Cardiac muscle cell (in vitro differentiated cells and primary cell): ENCODE measurements around the gene ANKRD42. TPM values are rescaled to one million over a fixed set of nuclear protein-coding genes. Genes with fewer than 3 reads are reported as not detected.

Experiments
- DNase-seq, 2 donors: peaks; one replicate each; pipeline versions ENCODE4 v3.0.0 to v3.0.0-alpha.2; 2010 to 2017; ENCODE audit warnings: low read depth in 1 of 2, low spot score in 1 of 2
- H3K27ac ChIP-seq: fragments of 200-600 bp; sonication (generic); 2 replicates; pipeline ENCODE4 v1.5.1; 2016
- H3K27me3 ChIP-seq: fragments of 200-600 bp; sonication (generic); 2 replicates; pipeline ENCODE4 v1.6.0; 2016; ENCODE audit warnings: control low read depth
- H3K36me3 ChIP-seq: fragments of 200-600 bp; sonication (generic); 2 replicates; pipeline ENCODE4 v1.5.1; 2016; ENCODE audit warnings: control low read depth
- H3K4me1 ChIP-seq: fragments of 200-600 bp; sonication (generic); 2 replicates; pipeline ENCODE4 v1.8.1; 2017; ENCODE audit warnings: low read depth, mild to moderate bottlenecking, mixed run types
- H3K4me3 ChIP-seq: fragments of 200-600 bp; sonication (generic); 2 replicates; pipeline ENCODE4 v1.5.1; 2016; ENCODE audit warnings: mild to moderate bottlenecking
- H3K9me3 ChIP-seq: fragments of 200-600 bp; sonication (generic); 2 replicates; pipeline ENCODE4 v1.5.1; 2017; ENCODE audit warnings: low read depth, mild to moderate bottlenecking, control low read depth
- CTCF ChIP-seq: IDR thresholded peaks from 2 replicates; pipeline ENCODE4 v1.5.1; 2012; ENCODE audit warnings: low read depth, mild to moderate bottlenecking, low read length
- polyA plus RNA-seq: library from polyadenylated mRNA; unstranded; fragments of >200 nt; fragmentation: Nextera tagmentation; extraction: Ambion mirVana; gene quantifications from 2 replicates; pipeline ENCODE4 v1.2.1, GENCODE V29; 2016
- total RNA-seq: library from RNA; depleted of rRNA; stranded (reverse); fragments of >200 nt; gene quantifications from 2 replicates; pipeline ENCODE4 v1.2.3, GENCODE V29; 2016

Gene ANKRD42
- total and polyA plus RNA-seq, 2 experiments from 2014 or later: 6.8 to 8.6 TPM

GRCh38 chr11:83272627-83273026, 79.1 kb downstream of the ANKRD42 start:
- peak in 1 of 2 donors; percentile 34 for DNase-seq
- H3K4me1 ChIP-seq: no peaks in the 10 kb centered on the region
- H3K9me3 ChIP-seq: no peaks in the 10 kb centered on the region
- no peak overlapping the region for H3K27ac ChIP-seq
- no peak overlapping the region for H3K4me3 ChIP-seq
- H3K36me3 ChIP-seq: peaks cover 43% of the 10 kb centered on the region
- no peak for TF ChIP-seq CTCF
- no peaks in the 10 kb centered on the region for H3K27me3 ChIP-seq

DNA sequence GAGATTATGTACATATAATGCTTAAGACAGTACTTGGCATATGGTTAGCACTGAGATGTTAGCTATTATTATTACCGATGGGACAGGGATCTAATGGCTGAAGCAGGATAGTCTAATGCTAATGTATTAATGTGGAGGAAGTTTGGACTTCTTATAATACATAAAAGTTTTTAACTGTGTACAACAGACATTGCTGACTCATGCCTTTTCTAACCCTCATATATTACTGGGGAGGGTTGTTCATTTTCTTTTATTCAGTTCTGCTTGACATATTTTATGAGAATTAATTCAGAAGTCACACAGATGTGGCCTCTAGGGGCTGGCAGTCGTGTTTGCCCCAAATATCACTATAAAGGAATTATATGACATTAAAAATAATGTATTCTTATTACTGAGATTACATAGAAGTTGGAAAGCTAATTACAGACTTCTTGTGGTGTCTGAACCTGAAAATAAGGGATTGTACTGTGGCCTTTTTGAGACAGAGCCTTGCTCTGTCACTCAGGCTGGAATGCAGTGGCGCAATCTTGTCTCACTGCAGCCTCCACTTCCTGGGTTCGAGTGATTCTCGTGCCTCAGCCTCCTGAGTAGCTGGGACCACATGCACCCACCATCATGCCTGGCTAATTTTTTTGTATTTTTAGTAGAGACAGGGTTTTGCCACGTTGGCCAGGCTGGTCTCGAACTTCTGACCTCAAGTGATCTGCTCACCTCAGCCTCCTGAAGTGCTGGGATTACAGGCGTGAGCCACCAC, 82.6 kb downstream of the ANKRD42 start:
- Histone ChIP-seq H3K9me3 (no peaks in the 10 kb centered on the region), H3K27me3 (no peaks in the 10 kb centered on the region), H3K27ac (no peak overlapping the region), H3K36me3 (peaks cover 54% of the 10 kb centered on the region), H3K4me3 (no peak overlapping the region), H3K4me1 (no peaks in the 10 kb centered on the region)
- no peak for DNase-seq
- no peak for TF ChIP-seq CTCF

DNA sequence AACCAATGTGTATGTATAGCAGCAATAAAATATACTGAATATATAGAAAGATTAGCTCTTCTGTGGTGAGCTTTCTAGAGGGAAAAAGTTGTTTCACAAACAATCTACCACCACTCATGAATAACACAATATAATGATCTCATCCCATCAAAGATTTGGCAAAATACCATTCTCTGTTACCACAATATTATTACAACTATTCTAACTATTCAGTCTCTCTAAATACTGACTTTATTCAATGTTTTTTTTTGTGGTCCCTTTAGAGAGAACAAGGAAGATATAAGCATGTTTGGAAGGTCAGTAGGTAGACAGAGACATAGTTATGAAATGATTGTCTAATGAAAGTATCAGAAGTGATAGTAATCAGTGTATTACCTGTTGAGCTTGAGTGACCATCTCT, 84.8 kb downstream of the ANKRD42 start:
- Histone ChIP-seq H3K27ac (no peak overlapping the region), H3K27me3 (no peaks in the 10 kb centered on the region), H3K4me3 (no peak overlapping the region), H3K36me3 (peaks cover 39% of the 10 kb centered on the region), H3K9me3 (no peaks in the 10 kb centered on the region), H3K4me1 (no peaks in the 10 kb centered on the region)
- peak in 1 of 2 donors; percentile 10 for DNase-seq
- no peak for TF ChIP-seq CTCF

DNA sequence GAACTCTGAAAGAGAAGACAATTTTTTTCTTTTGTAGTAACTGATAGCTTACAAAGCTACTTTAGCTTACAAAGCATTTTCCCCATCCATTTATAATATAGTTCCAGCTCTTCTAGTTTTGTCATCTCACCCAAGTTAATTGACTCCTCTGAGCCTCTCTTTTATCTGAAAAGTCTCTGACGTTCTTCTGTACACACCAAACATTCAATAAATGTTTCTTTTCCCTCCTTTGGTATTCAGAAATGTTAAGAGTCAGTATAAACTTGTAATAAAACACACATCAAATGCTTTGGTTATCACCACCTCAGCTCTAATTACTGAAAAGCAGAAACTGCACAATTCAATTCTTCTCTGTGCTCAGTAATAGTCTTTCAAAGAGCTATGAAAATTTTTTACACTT, 86.7 kb downstream of the ANKRD42 start:
- no peak for TF ChIP-seq CTCF
- Histone ChIP-seq H3K27me3 (no peaks in the 10 kb centered on the region), H3K36me3 (peaks cover 21% of the 10 kb centered on the region), H3K27ac (no peak overlapping the region), H3K4me3 (no peak overlapping the region), H3K9me3 (no peaks in the 10 kb centered on the region), H3K4me1 (peaks cover 11% of the 10 kb centered on the region)
- peak in 1 of 2 donors; percentile 13 for DNase-seq

DNA sequence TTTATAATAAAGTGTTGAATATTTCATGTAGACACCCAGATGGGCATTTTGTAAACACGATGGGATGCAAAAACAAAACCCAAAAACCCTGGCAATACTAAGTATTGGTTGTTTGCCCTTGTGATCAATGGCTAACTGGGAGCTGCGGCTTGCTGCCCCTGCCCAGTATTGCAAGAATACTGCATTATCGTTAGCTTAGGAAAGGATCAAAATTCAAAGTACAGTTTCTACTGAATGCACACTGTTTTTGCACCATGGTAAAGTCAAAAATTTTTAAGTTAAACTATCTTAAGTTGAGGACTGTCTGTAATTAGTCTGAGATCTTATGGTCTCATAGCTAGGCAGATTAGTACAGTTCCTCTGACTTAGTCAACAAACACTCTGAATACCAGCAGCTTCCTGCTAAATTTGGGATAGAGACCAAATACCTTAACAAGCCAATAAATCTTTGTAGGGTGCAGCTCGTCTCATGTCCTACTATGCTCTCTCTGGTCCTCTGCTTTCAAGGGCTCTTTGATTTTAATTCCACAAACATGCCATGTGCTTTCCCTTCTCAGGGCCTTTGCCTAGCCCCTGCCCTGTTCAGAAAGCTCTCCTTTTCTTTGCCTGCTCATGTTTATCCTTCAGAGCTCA, 88.7 kb downstream of the ANKRD42 start:
- Histone ChIP-seq H3K4me3 (no peak overlapping the region), H3K9me3 (no peaks in the 10 kb centered on the region), H3K27me3 (no peaks in the 10 kb centered on the region), H3K27ac (no peak overlapping the region), H3K36me3 (peaks cover 10% of the 10 kb centered on the region), H3K4me1 (peaks cover 11% of the 10 kb centered on the region)
- no peak for DNase-seq
- TF ChIP-seq CTCF: no peak
